Stimulated activated CD8-positive, alpha-beta memory T cell treated with anti-CD3 and anti-CD28 coated beads, Interleukin-15, amount 100 ng/mL, for 1 hour (primary cell): Measurements from ENCODE around the gene HDAC9.

ENCODE experiments used
- DNase-seq: peaks from one replicate; pipeline ENCODE4 v3.0.0-alpha.2; 2020; ENCODE audit warnings: low read depth

HDAC9 gene

GRCh38 chr7:18526368-18526878, 30.9 kb downstream of the HDAC9 start:
- DNase-seq: no peak

GRCh38 chr7:18529239-18529638, 33.7 kb downstream of the HDAC9 start:
- DNase-seq: no peak

GRCh38 chr7:18530224-18531179, 35.0 kb downstream of the HDAC9 start:
- no peak for DNase-seq

- no peak for DNase-seq
These were observed 36.0 kb downstream of the HDAC9 start for GRCh38 chr7:18531539-18531938.

GRCh38 chr7:18532813-18533212, 37.3 kb downstream of the HDAC9 start:
- DNase-seq: no peak

- DNase-seq: no peak
These were observed 38.9 kb downstream of the HDAC9 start for GRCh38 chr7:18534481-18534880.

- no peak for DNase-seq
These were observed 40.4 kb downstream of the HDAC9 start for GRCh38 chr7:18535810-18536415.

- no peak for DNase-seq
These were observed 40.9 kb downstream of the HDAC9 start for GRCh38 chr7:18536486-18536885.

- no peak for DNase-seq
These were observed 43.2 kb downstream of the HDAC9 start for GRCh38 chr7:18538554-18539250.

- DNase-seq: no peak
These were observed 44.8 kb downstream of the HDAC9 start for GRCh38 chr7:18540396-18540795.

GRCh38 chr7:18541181-18541870, 45.8 kb downstream of the HDAC9 start:
- DNase-seq: no peak

GRCh38 chr7:18541871-18542212, 46.3 kb downstream of the HDAC9 start:
- DNase-seq: no peak

GRCh38 chr7:18546576-18546975, 51.0 kb downstream of the HDAC9 start:
- no peak for DNase-seq

GRCh38 chr7:18547509-18548187, 52.1 kb downstream of the HDAC9 start:
- no peak for DNase-seq

- no peak for DNase-seq
These were observed 53.0 kb downstream of the HDAC9 start for GRCh38 chr7:18548534-18548933.

- no peak for DNase-seq
These were observed 55.0 kb downstream of the HDAC9 start for GRCh38 chr7:18550574-18550973.

GRCh38 chr7:18552316-18552916, 56.9 kb downstream of the HDAC9 start:
- DNase-seq: no peak

- DNase-seq: no peak
These were observed 57.5 kb downstream of the HDAC9 start for GRCh38 chr7:18552943-18553604.

GRCh38 chr7:18553605-18554003, 58.1 kb downstream of the HDAC9 start:
- no peak for DNase-seq

GRCh38 chr7:18555120-18555519, 59.6 kb downstream of the HDAC9 start:
- DNase-seq: no peak

- no peak for DNase-seq
These were observed 60.4 kb downstream of the HDAC9 start for GRCh38 chr7:18555968-18556367.
